GM18868 (cell line): ENCODE results near the gene MYOC.
"Not testable (repeated sequence)": the region's sequence is repeated elsewhere in the genome, so short reads cannot be mapped to it uniquely, and the experiment has no call there.

Source experiments
- ATAC-seq: cut with Tn5 transposase; IDR thresholded peaks from one replicate; pipeline ENCODE4 v1.9.1; 2021; ENCODE audit warnings: mild to moderate bottlenecking, moderate library complexity; ENCODE audit not compliant: unreplicated experiment

Gene MYOC

GRCh38 chr1:171611306-171611705, 41.2 kb downstream of the MYOC start:
- ATAC-seq: no peak

GRCh38 chr1:171610385-171610784, 42.1 kb downstream of the MYOC start:
- ATAC-seq: peak; percentile 74

GRCh38 chr1:171606402-171606941, 46.0 kb downstream of the MYOC start:
- ATAC-seq: no peak

- ATAC-seq: not testable (repeated sequence)
Measured at GRCh38 chr1:171603042-171603441, 49.4 kb downstream of the MYOC start.

- ATAC-seq: no peak
Measured at GRCh38 chr1:171600862-171601261, 51.6 kb downstream of the MYOC start.

GRCh38 chr1:171600310-171600709, 52.2 kb downstream of the MYOC start:
- ATAC-seq: not testable (repeated sequence)

GRCh38 chr1:171597203-171597602, 55.3 kb downstream of the MYOC start:
- no peak for ATAC-seq

- ATAC-seq: no peak
Measured at GRCh38 chr1:171596705-171597104, 55.8 kb downstream of the MYOC start.

- ATAC-seq: no peak
Measured at GRCh38 chr1:171596119-171596518, 56.4 kb downstream of the MYOC start.

- ATAC-seq: peak; percentile 54
Measured at GRCh38 chr1:171595324-171595723, 57.2 kb downstream of the MYOC start.

- no peak for ATAC-seq
Measured at GRCh38 chr1:171590022-171590421, 62.5 kb downstream of the MYOC start.

- ATAC-seq: no peak
Measured at GRCh38 chr1:171588230-171588629, 64.3 kb downstream of the MYOC start.

GRCh38 chr1:171585715-171586114, 66.8 kb downstream of the MYOC start:
- ATAC-seq: no peak
